ENCODE results near the gene ZNF672. TPM values are rescaled to one million over a fixed set of nuclear protein-coding genes. Genes with fewer than 3 reads are reported as not detected.

Gene ZNF672
- total and polyA plus RNA-seq, 2 of the 13 experiments (the other 11 are each of a cell fraction or from before 2014, with no cell fraction given), result 17.2 to 22.9 TPM

DNA sequence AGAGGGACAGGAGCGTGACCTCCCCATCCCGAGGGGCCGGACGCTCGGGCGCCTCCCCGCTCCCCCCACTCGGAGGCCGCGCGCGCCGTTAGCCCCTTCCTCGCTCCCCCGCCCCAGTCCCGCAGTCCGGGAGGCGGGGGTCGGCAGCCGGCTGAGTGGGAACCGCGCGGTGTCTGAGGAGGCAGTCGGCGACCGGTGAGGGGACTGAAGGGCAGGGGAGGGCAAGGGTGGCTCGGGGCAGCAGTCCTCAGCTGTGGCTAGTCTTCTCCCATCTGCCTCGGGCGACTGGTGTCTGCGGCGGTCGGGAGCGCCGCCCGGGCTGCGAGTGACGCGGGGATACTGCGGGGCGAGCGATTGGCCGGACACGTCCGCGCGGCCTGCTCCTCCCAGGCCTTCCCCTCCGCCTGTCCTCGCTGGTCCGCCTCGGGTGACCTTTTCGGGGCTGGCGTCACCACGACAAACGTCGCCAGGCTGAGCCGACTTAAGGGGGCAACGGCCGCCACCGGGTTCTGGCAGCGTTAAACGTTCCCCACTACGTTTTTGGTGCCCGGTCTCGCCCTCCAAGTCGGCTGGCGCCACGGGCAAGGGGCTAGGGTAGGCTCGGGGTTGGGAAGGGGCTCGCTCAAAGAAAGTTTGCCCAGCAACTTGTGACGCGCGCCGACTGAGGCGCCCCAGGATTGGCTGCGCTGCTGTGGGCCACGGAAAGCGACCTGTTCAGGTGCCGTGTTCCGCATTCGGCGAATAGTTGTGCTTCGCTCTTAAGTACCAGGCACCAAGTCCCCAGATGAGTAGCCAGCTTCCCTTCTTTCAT lies 538 bp downstream of the ZNF672 start (continued):
- TF ChIP-seq, protein P1, sequence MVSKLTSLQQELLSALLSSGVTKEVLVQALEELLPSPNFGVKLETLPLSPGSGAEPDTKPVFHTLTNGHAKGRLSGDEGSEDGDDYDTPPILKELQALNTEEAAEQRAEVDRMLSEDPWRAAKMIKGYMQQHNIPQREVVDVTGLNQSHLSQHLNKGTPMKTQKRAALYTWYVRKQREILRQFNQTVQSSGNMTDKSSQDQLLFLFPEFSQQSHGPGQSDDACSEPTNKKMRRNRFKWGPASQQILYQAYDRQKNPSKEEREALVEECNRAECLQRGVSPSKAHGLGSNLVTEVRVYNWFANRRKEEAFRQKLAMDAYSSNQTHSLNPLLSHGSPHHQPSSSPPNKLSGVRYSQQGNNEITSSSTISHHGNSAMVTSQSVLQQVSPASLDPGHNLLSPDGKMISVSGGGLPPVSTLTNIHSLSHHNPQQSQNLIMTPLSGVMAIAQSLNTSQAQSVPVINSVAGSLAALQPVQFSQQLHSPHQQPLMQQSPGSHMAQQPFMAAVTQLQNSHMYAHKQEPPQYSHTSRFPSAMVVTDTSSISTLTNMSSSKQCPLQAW (CRISPR knock-in tag; IDR thresholded peaks at IDR 0.05), result no peak; the same call in 1 of the 2 replicates
- TF ChIP-seq ZNF460 (CRISPR knock-in tag; IDR thresholded peaks at IDR 0.05; ENCODE audit: borderline replicate concordance) (no peak; the same call in 1 of the 2 replicates), ZNF720 (CRISPR knock-in tag; IDR thresholded peaks at IDR 0.05) (no peak), ATAD3A (CRISPR knock-in tag; IDR thresholded peaks at IDR 0.05) (no peak), MTF1 (CRISPR knock-in tag; IDR thresholded peaks at IDR 0.05) (no peak), ZEB1 (IDR thresholded peaks at IDR 0.05; ENCODE audit: insufficient replicate concordance, low read depth) (no peak), ZNF563 (CRISPR knock-in tag; IDR thresholded peaks at IDR 0.05) (peak; percentile 72; the same call in 1 of the 2 replicates), SAP130 (CRISPR knock-in tag; IDR thresholded peaks at IDR 0.05; ENCODE audit: low read depth) (peak; percentile 17), CHD4 (IDR thresholded peaks at IDR 0.05; ENCODE audit: borderline replicate concordance, low read length) (no peak), ZNF709 (CRISPR knock-in tag; IDR thresholded peaks at IDR 0.05) (peak; percentile 47; the same call in 1 of the 2 replicates), HHEX (CRISPR knock-in tag; IDR thresholded peaks at IDR 0.05) (no peak), ZKSCAN8 (CRISPR knock-in tag; IDR thresholded peaks at IDR 0.05; ENCODE audit: borderline replicate concordance) (no peak)
- TF ChIP-seq, protein P2, sequence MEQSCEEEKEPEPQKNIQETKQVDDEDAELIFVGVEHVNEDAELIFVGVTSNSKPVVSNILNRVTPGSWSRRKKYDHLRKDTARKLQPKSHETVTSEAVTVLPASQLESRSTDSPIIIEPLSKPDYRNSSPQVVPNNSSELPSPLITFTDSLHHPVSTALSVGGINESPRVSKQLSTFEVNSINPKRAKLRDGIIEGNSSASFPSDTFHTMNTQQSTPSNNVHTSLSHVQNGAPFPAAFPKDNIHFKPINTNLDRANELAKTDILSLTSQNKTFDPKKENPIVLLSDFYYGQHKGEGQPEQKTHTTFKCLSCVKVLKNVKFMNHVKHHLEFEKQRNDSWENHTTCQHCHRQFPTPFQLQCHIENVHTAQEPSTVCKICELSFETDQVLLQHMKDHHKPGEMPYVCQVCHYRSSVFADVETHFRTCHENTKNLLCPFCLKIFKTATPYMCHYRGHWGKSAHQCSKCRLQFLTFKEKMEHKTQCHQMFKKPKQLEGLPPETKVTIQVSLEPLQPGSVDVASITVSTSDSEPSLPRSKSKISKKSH (CRISPR knock-in tag; IDR thresholded peaks at IDR 0.05; ENCODE audit: borderline replicate concordance), result 0 out of 2 replicates have a peak, but pooled peaks have one; percentile 12
- TF ChIP-seq, protein P3, sequence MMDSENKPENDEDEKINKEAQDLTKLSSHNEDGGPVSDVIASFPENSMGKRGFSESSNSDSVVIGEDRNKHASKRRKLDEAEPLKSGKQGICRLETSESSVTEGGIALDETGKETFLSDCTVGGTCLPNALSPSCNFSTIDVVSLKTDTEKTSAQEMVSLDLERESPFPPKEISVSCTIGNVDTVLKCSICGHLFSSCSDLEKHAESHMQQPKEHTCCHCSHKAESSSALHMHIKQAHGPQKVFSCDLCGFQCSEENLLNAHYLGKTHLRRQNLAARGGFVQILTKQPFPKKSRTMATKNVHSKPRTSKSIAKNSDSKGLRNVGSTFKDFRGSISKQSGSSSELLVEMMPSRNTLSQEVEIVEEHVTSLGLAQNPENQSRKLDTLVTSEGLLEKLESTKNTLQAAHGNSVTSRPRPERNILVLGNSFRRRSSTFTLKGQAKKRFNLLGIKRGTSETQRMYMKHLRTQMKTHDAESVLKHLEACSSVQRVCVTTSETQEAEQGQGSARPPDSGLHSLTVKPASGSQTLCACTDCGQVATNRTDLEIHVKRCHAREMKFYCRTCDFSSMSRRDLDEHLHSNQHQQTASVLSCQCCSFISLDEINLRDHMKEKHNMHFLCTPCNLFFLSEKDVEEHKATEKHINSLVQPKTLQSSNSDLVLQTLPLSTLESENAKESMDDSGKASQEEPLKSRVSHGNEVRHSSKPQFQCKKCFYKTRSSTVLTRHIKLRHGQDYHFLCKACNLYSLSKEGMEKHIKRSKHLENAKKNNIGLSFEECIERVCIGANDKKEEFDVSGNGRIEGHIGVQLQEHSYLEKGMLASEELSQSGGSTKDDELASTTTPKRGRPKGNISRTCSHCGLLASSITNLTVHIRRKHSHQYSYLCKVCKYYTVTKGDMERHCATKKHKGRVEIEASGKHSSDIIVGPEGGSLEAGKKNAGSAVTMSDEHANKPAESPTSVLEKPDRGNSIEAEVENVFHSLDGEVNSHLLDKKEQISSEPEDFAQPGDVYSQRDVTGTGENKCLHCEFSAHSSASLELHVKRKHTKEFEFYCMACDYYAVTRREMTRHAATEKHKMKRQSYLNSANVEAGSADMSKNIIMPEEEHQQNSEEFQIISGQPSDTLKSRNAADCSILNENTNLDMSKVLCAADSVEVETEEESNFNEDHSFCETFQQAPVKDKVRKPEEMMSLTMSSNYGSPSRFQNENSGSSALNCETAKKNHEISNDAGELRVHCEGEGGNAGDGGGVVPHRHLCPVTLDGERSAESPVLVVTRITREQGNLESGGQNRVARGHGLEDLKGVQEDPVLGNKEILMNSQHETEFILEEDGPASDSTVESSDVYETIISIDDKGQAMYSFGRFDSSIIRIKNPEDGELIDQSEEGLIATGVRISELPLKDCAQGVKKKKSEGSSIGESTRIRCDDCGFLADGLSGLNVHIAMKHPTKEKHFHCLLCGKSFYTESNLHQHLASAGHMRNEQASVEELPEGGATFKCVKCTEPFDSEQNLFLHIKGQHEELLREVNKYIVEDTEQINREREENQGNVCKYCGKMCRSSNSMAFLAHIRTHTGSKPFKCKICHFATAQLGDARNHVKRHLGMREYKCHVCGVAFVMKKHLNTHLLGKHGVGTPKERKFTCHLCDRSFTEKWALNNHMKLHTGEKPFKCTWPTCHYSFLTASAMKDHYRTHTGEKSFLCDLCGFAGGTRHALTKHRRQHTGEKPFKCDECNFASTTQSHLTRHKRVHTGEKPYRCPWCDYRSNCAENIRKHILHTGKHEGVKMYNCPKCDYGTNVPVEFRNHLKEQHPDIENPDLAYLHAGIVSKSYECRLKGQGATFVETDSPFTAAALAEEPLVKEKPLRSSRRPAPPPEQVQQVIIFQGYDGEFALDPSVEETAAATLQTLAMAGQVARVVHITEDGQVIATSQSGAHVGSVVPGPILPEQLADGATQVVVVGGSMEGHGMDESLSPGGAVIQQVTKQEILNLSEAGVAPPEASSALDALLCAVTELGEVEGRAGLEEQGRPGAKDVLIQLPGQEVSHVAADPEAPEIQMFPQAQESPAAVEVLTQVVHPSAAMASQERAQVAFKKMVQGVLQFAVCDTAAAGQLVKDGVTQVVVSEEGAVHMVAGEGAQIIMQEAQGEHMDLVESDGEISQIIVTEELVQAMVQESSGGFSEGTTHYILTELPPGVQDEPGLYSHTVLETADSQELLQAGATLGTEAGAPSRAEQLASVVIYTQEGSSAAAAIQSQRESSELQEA (CRISPR knock-in tag; IDR thresholded peaks at IDR 0.05; ENCODE audit: not compliant biosample characterization), result no peak
- TF ChIP-seq, protein P4, sequence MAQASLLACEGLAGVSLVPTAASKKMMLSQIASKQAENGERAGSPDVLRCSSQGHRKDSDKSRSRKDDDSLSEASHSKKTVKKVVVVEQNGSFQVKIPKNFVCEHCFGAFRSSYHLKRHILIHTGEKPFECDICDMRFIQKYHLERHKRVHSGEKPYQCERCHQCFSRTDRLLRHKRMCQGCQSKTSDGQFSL (CRISPR knock-in tag; IDR thresholded peaks at IDR 0.05), result peak; percentile 96
- TF ChIP-seq, protein P5, sequence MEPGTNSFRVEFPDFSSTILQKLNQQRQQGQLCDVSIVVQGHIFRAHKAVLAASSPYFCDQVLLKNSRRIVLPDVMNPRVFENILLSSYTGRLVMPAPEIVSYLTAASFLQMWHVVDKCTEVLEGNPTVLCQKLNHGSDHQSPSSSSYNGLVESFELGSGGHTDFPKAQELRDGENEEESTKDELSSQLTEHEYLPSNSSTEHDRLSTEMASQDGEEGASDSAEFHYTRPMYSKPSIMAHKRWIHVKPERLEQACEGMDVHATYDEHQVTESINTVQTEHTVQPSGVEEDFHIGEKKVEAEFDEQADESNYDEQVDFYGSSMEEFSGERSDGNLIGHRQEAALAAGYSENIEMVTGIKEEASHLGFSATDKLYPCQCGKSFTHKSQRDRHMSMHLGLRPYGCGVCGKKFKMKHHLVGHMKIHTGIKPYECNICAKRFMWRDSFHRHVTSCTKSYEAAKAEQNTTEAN (CRISPR knock-in tag; conservative IDR thresholded peaks at IDR 0.05), result peak; percentile 32; the same call in 1 of the 2 replicates

Data from HepG2 (cell line).